HepG2 (cell line): ENCODE results near the gene GPR17. TPM values are rescaled to one million over a fixed set of nuclear protein-coding genes. Genes with fewer than 3 reads are reported as not detected.

Experiments
- AGO1 ChIP-seq: fragments of 200-400 bp; formaldehyde crosslinking; IDR thresholded peaks from 2 replicates; pipeline ENCODE4 v1.6.1; 2017; ENCODE audit warnings: mild to moderate bottlenecking, low read depth, low read length, moderate library complexity; ENCODE audit not compliant: poor library complexity, severe bottlenecking
- MEF2D ChIP-seq: sonication (generic); formaldehyde crosslinking; IDR thresholded peaks from 2 replicates; pipeline ENCODE4 v1.5.1; 2020; ENCODE audit warnings: mild to moderate bottlenecking, missing genetic modification reagents
- NFE2L2 ChIP-seq: fragments of 150-350 bp; IDR thresholded peaks from 2 replicates; pipeline ENCODE4 v1.6.1; 2014; ENCODE audit warnings: low read length
- RARG ChIP-seq: sonication (generic); formaldehyde crosslinking; IDR thresholded peaks from 2 replicates; pipeline ENCODE4 v1.4.0; 2020; ENCODE audit warnings: low read depth, mild to moderate bottlenecking, missing genetic modification reagents
- SNAPC2 ChIP-seq: sonication (generic); formaldehyde crosslinking; IDR thresholded peaks from 2 replicates; pipeline ENCODE4 v1.8.1; 2022; ENCODE audit warnings: mild to moderate bottlenecking, missing genetic modification reagents
- SYNCRIP ChIP-seq: fragments of 200-400 bp; formaldehyde crosslinking; IDR thresholded peaks from 2 replicates; pipeline ENCODE4 v1.6.1; 2018; ENCODE audit warnings: mild to moderate bottlenecking, low read depth, low read length; ENCODE audit not compliant: insufficient read depth
- ZNF333 ChIP-seq: sonication (generic); formaldehyde crosslinking; IDR thresholded peaks from 2 replicates; pipeline ENCODE4 v1.4.0; 2020; ENCODE audit warnings: mild to moderate bottlenecking, missing genetic modification reagents, borderline replicate concordance
- polyA plus RNA-seq, 8 experiments: library from polyadenylated mRNA; depleted of rRNA in 3 of 8; stranded (reverse) in 7 of 8; unstranded in 1 of 8; fragments of >200 nt; fragmentation: Illumina TruSeq in 4 of 8; extraction: Trizol in 4 of 8; gene quantifications; 2 replicates each; pipeline versions ENCODE4 v1.2.1 to v1.2.3, GENCODE V29; 2011 to 2016; ENCODE audit warnings: low read depth in 4 of 8, missing spikeins in 1 of 8, mixed read lengths in 1 of 8; ENCODE audit not compliant: insufficient read depth in 1 of 8
- total RNA-seq, 5 experiments: library from RNA; depleted of rRNA; stranded (reverse); fragments of >200 nt; fragmentation: Illumina TruSeq; extraction: Trizol; gene quantifications; 2 replicates each; pipeline ENCODE4 v1.2.3, GENCODE V29; 2016; ENCODE audit warnings: low read depth in 1 of 5
- TF ChIP-seq, protein P1 (sequence below): sonication (generic); formaldehyde crosslinking; IDR thresholded peaks from 2 replicates; pipeline ENCODE4 v1.4.0; 2020; ENCODE audit warnings: missing genetic modification reagents
- TF ChIP-seq, protein P2 (sequence below): sonication (generic); formaldehyde crosslinking; IDR thresholded peaks from 2 replicates; pipeline ENCODE4 v1.8.1; 2023; ENCODE audit warnings: mild to moderate bottlenecking, moderate library complexity, missing genetic modification reagents
- TF ChIP-seq, protein P3 (sequence below): sonication (generic); formaldehyde crosslinking; IDR thresholded peaks from 2 replicates; pipeline ENCODE4 v1.9.0; 2021; ENCODE audit warnings: mild to moderate bottlenecking, missing genetic modification reagents

Gene GPR17
- total and polyA plus RNA-seq, 2 of the 13 experiments (the other 11 are each of a cell fraction or from before 2014, with no cell fraction given), result not detected

DNA sequence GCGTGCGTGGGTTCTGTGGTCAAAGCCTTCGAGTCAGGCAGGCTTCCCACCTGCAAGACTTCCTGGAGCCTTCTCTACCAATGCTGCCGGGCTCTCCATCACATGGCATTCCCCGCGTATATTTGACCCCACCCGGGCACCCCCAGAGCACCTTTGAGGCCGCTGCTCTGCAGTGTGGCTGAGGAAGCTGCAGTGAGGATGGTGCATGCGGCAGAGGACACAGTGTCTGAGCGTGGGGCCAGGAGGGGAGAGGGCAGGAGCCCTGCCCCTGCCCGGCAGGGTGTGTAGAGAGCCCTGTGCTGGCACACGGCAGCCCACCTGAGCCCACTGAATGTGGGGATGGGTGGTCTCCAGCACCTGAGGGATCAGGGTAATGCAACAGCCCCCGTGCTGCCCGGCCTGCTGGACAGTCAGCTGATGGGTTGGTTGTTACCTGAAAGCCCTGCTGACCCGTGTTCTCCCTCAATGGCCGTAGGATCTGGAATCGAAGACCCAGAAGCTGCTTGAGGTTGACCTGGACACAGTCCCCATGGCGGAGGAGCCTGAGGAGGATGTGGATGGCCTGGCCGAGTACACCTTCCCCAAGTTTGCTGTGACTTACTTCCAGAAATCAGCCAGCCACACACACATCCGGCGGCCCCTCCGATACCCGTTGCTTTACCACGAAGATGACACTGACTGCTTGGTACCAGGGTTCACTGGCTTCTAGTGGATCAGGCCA is 36.8 kb upstream of the GPR17 start (continued):
- TF ChIP-seq RARG (no peak), ZNF333 (CRISPR knock-in tag) (no peak), MEF2D (CRISPR knock-in tag) (no peak), SNAPC2 (CRISPR knock-in tag) (no peak), AGO1 (no peak), SYNCRIP (no peak), NFE2L2 (no peak)
- TF ChIP-seq, protein P1, sequence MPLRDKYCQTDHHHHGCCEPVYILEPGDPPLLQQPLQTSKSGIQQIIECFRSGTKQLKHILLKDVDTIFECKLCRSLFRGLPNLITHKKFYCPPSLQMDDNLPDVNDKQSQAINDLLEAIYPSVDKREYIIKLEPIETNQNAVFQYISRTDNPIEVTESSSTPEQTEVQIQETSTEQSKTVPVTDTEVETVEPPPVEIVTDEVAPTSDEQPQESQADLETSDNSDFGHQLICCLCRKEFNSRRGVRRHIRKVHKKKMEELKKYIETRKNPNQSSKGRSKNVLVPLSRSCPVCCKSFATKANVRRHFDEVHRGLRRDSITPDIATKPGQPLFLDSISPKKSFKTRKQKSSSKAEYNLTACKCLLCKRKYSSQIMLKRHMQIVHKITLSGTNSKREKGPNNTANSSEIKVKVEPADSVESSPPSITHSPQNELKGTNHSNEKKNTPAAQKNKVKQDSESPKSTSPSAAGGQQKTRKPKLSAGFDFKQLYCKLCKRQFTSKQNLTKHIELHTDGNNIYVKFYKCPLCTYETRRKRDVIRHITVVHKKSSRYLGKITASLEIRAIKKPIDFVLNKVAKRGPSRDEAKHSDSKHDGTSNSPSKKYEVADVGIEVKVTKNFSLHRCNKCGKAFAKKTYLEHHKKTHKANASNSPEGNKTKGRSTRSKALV (CRISPR knock-in tag), result no peak
- TF ChIP-seq, protein P2, sequence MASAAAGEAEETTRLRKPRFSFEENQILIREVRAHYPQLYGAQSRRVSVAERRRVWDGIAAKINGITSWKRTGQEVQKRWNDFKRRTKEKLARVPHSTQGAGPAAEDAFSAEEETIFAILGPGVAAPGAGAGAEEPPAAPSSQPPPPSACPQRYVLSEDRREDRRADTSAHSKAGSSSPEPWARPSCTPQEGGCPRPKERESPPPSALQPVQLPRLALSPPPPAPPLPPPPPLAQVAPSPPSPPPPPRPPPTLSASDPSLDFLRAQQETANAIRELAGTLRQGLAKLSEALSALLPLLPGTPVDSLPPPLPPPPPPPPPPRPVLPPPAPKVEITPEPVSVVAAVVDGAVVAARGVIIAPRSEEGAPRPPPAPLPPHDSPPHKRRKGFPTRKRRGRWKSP (CRISPR knock-in tag), result no peak
- TF ChIP-seq, protein P3, sequence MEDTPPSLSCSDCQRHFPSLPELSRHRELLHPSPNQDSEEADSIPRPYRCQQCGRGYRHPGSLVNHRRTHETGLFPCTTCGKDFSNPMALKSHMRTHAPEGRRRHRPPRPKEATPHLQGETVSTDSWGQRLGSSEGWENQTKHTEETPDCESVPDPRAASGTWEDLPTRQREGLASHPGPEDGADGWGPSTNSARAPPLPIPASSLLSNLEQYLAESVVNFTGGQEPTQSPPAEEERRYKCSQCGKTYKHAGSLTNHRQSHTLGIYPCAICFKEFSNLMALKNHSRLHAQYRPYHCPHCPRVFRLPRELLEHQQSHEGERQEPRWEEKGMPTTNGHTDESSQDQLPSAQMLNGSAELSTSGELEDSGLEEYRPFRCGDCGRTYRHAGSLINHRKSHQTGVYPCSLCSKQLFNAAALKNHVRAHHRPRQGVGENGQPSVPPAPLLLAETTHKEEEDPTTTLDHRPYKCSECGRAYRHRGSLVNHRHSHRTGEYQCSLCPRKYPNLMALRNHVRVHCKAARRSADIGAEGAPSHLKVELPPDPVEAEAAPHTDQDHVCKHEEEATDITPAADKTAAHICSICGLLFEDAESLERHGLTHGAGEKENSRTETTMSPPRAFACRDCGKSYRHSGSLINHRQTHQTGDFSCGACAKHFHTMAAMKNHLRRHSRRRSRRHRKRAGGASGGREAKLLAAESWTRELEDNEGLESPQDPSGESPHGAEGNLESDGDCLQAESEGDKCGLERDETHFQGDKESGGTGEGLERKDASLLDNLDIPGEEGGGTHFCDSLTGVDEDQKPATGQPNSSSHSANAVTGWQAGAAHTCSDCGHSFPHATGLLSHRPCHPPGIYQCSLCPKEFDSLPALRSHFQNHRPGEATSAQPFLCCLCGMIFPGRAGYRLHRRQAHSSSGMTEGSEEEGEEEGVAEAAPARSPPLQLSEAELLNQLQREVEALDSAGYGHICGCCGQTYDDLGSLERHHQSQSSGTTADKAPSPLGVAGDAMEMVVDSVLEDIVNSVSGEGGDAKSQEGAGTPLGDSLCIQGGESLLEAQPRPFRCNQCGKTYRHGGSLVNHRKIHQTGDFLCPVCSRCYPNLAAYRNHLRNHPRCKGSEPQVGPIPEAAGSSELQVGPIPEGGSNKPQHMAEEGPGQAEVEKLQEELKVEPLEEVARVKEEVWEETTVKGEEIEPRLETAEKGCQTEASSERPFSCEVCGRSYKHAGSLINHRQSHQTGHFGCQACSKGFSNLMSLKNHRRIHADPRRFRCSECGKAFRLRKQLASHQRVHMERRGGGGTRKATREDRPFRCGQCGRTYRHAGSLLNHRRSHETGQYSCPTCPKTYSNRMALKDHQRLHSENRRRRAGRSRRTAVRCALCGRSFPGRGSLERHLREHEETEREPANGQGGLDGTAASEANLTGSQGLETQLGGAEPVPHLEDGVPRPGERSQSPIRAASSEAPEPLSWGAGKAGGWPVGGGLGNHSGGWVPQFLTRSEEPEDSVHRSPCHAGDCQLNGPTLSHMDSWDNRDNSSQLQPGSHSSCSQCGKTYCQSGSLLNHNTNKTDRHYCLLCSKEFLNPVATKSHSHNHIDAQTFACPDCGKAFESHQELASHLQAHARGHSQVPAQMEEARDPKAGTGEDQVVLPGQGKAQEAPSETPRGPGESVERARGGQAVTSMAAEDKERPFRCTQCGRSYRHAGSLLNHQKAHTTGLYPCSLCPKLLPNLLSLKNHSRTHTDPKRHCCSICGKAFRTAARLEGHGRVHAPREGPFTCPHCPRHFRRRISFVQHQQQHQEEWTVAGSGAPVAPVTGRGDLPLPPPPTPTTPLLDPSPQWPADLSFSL (CRISPR knock-in tag), result no peak
- TF ChIP-seq, all 625 proteins: peak for 0
